ENCODE data around the gene PSRC1. TPM values are rescaled to one million over a fixed set of nuclear protein-coding genes. Genes with fewer than 3 reads are reported as not detected.

The PSRC1 gene
- total RNA-seq, 1 experiment from 2014 or later = 65.2 TPM

DNA sequence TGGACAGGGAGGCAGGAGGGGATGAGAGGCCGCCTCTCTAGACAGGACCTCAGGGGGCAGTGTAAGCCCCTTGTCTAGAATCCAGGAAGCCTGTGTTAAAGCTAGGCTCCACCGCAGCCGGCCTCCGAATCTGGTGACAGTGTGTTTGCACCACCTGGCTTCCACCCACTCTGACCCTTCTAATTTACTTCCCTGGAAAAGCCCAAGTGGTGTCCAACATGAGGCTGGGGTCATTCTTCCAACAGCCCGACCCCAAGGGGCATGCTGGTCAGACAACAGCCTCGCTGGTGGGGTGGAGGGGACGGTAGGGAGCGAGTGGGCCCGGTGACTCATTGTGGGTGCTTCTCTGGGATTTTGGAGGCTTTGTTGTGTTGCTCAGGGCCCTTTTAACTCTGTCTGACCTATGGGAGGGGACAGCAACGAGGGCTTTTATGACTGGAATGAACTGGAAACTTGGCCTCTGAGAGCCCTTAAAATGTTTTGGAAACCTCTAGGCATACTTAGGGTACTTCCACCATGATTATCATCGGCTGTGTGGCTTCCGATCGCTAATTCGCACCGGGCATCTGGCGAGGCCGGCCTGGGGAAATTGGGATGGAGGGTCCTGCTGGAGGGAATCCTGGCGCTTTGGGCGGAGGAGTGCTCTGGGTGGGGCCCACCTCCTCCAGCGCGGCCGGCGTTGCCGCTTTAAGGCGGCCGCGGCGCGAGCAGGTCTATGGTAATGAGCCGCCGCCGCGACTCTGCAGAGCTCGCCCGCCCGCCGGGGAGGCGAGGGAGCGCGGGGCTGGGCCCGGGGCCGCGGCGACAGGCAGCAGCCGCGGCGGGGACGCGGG is 33.9 kb downstream of the PSRC1 start, which contains the start of gene CELSR2:
CELSR2 (plus strand) TSS at position 743 of the 833 bp plus-strand sequence. CDS start 541 bp downstream, outside the sequence.
- peak; percentile 57 for DNase-seq (ENCODE audit: low read depth)

DNA sequence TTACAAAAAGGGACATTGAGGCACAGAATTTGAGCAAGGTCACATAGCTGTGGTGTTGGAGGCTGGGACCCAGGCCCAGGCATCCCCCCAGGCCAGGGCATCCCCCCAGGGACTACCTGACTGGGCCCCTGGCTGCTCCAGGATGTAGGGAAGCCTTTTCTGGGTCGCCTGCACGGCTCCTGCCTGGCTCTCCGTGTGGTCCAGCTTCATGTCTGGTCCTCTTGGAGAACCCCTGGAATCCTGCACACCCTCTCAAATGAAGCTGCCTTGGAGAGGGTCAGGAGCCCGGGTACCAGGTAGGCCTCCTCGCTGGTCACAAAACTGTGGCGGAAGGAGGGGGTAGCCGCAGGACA is 34.5 kb downstream of the PSRC1 start:
- DNase-seq (ENCODE audit: low read depth) = no peak

DNA sequence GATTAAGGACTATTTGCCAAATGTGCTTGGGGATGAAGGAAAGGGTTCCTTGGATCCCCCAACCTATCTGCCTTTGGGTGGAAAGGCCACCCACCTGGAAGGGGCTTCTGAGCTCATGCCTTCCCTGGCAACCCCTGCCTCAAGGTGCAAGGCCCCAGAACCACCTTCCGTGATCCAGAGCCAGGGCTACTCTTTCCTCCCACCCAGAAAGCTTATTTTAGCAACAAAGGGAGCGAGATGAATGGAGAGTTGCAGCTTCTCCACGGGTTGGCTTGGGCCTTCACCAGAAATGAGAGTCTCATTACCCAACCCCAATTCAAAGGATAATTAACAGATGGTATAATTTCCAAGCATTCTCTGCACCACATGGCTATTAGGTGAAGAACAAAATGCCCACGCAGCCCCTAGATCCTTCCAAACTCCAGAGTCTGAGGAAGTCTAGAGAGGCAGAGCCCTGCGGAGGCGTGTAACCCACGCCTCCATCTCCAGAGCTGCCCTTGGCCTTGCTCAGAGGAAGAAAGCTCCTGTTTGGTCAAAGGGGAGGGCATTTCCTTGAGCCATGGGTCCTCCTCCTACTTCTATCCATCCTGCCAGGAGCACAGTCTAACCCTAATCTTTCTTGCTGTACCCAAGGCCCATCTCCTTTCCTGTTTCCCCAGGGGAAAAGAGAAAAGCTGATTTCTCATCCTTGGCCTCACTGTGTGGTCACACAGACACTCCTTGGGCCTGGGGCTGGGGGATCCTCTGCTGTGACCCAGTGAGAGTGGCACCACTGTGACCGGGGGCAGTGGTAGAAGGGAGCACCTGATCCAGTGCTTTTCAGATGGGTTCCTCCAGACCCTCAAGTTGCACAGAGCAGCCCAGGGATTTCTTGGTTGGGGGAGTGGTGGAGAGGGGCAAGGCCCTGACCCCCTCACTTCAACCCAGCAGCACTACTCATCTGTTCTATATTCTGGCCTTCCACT is 35.3 kb downstream of the PSRC1 start:
- no peak for DNase-seq (ENCODE audit: low read depth)

DNA sequence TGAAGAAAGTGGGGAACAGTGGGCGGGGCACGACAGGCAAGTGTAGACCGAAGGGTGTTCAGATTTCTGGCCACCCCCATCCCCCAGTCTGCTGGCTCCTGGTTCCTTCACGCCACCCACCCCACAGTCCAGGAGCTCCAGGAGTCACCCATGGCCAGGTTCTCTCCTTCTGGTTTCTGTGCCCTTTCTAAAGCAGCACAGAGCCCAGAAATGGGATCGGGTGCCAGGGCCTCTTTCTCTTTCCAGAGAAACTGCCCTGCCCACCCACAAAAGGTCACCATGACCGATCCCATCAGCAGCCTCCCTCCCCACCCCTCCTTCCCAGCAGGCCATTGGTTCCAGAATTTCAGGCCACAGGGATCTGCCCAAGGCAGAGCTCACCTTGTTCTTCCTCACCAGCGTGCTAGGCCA is 36.8 kb downstream of the PSRC1 start:
- no peak for DNase-seq (ENCODE audit: low read depth)

DNA sequence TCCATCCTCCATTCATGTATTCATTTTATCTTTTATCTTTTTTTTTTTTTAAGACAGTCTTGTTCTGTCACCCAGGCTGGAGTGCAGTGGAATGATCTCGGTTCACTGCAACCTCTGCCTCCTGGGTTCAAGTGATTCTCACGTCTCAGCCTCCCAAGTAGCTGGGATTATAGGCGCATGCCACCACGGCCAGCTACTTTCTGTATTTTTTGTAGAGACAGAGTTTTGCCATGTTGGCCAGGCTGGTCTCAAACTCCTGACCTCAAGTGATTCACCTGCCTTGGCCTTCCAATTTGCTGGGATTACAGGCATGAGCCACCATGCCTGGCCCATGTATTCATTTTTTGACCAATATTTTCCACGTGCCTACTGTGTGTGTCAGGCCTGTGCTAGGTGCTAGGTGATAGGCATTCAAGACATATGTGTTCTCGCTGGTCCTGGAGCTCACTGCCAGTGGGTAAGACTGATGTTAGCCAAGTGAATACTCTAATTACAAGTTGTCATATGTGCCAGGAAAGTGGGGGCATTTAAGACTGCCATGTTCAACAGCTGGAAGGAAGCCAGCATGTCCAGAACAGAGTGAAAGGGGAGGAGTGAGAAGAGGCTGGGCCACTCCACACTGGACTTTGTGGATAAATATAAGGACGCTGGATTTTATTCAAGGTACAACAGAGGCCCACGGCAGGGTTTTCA is 38.9 kb downstream of the PSRC1 start:
- DNase-seq (ENCODE audit: low read depth) = no peak

DNA sequence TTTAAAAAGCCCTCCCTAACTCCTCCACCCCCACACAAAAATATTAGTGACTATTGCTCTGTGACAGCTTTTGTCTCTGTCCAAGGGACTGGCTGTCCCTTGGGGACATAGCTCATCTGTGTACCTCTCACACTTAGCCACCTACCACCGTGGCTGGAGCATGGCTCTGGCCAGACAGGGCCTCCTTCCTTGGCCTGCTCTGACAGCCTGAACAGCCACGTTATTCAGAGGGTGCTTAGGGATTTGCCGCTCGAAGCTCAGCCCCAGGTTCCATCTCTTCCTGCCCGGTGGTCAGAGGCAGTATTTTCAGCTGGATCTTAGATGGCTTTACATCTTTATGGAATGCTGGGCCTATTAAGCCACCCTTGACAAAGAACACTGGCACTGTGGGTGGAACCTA is 39.7 kb downstream of the PSRC1 start:
- no peak for DNase-seq (ENCODE audit: low read depth)

DNA sequence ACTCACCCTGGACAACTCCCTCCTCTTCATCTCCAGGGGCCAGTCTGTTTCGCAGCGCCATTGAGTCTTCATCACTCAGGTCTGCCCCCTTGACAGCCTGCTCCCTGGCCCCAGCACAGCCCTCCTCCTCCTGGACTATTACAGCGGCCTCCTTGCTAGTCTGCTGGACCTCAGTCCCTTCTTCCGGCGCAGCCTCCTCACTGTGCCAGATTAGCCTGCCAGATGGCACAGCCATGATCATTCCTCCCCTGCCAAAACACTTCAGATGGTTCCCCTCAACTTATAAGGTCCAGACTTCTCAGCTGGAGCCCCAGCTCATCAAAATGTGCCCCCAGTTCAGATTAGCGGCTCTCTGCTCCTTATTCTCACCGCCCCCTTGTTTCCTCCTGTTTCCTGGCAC is 40.6 kb downstream of the PSRC1 start:
- no peak for DNase-seq (ENCODE audit: low read depth)

DNA sequence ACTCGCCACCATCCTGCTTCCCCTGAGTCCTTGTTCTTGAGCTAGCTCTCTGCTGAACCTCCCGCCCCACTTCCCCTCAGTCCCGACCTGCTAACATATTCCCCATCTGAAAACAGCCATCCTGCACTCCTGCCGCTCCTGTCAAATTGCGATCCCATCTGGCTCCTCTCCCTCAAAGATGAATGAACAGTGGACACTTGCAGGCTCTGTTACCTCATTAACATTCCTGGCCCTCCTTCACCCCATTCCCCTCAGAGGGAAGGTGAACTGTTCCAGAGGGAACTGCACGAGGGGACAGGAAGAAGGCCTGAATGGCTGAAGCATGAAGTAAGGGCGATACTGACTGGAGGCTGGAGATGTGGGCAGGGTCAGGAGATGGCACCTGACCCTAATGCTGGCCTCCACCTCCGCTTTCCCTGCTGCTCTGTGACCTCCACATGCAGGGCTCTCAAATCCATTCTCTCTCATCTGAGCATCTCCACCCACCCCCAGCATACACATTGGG is 41.1 kb downstream of the PSRC1 start:
- DNase-seq (ENCODE audit: low read depth) = no peak

DNA sequence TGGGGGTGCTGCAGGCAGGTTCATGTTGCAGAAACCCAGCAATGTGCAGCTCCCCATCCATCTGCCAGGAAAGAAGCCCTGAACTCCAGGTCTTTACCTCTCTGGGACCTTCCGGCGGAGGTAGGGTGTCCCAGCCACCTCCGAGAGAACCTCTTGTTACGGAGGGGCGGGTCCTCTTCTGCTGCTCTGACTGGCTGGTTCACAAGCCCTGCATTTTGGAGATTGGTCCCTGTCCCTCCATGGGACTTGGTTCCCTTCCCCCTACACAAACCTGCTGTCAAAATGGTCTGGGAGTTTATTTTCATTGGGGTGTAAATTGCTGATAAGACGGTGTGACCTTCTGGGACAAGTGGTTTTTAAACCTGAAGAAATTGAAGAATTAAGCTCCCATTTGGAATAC is 41.6 kb downstream of the PSRC1 start:
- DNase-seq (ENCODE audit: low read depth) = no peak

DNA sequence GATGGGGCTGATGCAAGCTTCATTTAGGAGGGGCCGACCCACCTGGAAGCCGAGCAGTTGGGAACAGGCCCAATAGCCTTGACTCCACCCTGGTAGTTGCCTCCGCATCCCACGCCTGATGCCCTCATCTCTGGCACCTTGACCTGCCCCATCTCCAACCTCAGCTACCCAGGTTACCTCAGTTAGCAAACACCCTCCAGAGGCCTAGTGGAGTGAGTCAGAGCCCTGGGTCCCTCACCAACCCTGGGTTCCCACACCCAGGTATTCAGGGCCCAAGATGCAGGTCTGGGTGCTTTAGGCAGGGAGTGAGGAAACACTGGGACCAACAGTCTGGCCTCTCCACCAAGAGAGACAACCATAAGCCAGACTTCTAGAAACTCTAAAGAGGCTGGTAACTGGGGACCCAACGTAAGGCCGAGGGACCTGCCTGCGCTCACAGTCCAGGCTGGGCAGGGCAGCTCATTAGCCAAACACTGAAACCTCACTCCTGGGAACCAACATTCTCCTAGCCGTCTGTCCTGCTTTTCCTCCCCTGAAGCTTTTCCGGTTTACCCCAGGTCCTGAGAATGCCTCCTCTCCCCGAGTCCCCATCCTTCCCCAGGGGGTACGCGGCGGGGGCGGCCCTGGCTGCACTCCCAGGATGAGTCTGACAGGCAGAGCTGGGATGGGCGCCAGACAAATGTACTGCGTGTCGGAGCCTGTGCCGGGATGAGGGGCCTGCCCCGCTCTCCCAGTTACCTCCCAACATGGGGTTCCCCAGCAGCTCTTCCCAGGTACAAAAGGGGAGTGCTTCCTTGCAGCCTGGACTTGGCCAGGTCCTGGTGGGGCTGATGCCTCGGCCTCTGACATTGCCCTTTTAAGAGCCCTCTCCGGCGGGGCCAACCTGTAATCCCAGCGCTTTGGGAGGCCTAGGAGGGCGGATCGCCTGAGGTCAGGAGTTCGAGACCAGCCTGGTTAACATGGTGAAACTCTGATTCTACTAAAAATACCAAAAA is 42.5 kb downstream of the PSRC1 start:
- no peak for DNase-seq (ENCODE audit: low read depth)

DNA sequence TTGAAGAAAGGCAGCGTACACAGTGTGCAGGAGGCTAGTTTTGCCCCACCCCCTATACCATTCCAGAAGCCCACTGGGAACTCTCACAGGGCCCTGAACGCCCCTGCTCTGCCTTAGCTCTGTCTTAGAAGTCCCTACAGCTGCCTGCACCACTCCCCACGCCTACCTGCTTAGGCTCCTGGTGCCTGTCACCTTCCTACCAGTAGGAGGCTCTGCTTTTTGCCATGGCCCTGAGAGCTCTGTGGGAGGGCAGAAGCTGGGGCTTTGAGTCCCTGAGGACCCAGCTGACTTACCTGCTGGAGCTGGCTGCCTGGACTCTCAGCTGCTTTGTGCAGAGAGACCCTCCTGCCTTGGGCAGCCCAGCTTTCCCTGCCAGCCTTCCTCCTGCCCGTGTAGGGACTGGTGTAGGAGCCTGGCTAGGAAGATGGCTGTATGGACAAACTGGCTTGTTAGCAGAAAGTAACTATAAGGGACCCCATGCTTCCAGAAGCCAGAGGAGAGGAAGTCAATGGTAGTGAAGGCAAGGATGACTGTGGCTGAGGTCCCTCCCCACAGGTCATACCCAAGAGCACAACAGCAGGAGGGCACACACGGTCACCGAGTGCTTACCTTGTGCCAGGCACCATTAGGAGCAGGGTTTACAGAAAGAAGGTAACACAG is 43.4 kb downstream of the PSRC1 start:
- DNase-seq (ENCODE audit: low read depth) = peak; percentile 20

DNA sequence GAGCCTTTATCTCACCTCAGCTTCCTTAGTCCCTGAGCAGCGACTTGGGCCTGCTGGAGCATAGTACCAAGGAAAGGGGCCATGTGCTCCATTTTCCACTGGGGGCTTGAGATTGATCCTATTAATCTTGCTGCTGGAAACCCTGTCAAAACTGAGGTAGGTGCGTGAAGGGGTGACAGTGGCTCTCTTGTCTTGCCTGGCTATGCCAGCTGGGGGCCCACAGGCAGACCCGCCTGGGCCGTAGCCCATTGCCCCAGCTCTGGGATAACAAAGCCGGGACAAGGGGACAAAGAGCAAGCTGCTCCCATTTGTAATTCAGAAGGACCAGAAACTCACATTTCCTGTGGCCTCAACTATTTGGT is 43.9 kb downstream of the PSRC1 start:
- DNase-seq (ENCODE audit: low read depth) = no peak

DNA sequence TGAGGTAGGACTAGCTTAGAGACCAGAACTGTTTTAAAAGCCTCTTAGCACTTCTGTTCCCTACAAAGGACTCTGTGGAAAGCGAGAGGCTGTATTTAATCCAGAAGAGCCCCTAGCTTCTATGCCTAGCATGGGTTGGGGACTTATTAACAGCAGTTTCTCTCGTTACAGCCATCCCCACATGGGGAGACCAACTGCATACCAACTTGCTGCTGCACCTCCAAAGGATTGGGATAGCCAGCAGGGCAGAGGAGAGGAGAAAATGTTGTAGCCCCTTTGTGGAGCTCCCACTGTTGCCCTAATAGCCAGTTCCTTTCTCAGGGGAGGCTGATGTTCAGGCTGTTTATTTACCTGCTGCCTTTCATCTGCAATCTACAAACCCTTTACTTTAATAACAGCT is 44.6 kb downstream of the PSRC1 start:
- no peak for DNase-seq (ENCODE audit: low read depth)

DNA sequence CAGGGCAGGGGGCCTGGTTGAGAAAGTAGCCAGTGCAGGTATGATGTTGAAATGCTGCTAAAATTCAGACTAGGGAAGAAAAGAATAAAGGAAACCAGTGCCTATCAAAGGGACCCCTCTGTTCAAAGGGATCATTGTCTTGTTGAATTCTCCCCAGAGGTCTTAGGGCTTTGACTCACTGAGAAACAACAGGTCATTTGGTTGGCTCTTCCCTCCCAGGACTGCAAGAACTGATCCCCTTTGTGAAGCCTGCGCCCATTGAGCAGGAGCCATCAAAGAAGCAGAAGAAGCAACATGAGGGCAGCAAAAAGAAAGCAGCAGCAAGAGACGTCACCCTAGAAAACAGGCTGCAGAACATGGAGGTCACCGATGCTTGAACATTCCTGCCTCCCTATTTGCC is 45.4 kb downstream of the PSRC1 start:
- no peak for DNase-seq (ENCODE audit: low read depth)

DNA sequence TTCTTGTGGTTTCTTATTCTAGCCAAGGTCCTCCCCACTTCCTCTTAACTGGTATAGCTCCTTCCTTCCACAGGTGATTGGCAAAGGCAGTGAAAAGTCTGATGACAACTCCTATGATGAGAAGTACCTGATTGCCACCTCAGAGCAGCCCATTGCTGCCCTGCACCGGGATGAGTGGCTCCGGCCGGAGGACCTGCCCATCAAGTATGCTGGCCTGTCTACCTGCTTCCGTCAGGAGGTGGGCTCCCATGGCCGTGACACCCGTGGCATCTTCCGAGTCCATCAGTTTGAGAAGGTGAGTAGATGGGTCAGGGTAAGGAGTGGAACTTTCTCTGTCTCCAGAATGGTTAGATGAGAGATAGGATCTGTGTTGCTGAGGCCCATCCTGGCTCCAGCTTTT is 47.8 kb downstream of the PSRC1 start:
- no peak for DNase-seq (ENCODE audit: low read depth)

DNA sequence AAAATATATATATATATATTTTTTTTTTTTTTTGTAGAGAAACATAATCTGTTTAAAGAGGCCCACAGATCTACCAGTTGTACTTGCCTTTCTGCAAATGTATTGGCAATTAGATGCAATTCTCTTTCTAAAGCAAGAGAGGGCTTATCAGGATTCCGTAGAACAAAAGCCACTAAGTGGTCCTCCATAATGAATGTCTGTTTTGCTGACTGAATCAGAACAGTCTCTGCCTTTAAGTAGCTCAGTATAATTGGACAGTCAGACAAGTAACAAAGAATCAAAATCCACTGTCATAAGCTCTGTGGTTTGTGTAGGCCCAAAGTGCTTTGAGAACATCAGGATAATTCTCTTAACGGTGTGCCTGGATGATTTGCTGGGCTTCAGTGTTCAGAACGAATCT is 51.9 kb downstream of the PSRC1 start:
- DNase-seq (ENCODE audit: low read depth) = no peak
